Tongue (tissue), 2 donors: Measurements from ENCODE around the gene ABCD4. TPM values are rescaled to one million over a fixed set of nuclear protein-coding genes. Genes with fewer than 3 reads are reported as not detected.
A peak's percentile ranks its signal among the peaks of the same experiment; 100 is the strongest.

Experiments used
- DNase-seq: peaks from one replicate; pipeline ENCODE4 v3.0.0-alpha.2; 2015
- total RNA-seq: library from RNA; depleted of rRNA; stranded (reverse); fragments of >200 nt; gene quantifications from one replicate; pipeline ENCODE4 v1.2.3, GENCODE V29; 2014

Gene ABCD4
- total RNA-seq, 1 donor from 2014 or later = 29.0 TPM

- DNase-seq = no peak
Measured at GRCh38 chr14:74259513-74259912, 43.2 kb downstream of the ABCD4 start.

GRCh38 chr14:74258764-74259035 is 44.0 kb downstream of the ABCD4 start:
- DNase-seq = no peak

- no peak for DNase-seq
Measured at GRCh38 chr14:74257941-74258763, 44.6 kb downstream of the ABCD4 start.

- DNase-seq = peak; percentile 55
Measured at GRCh38 chr14:74257078-74257940, 45.4 kb downstream of the ABCD4 start.

GRCh38 chr14:74255281-74255680 is 47.5 kb downstream of the ABCD4 start:
- no peak for DNase-seq

GRCh38 chr14:74249433-74250375 is 53.0 kb downstream of the ABCD4 start:
- DNase-seq = no peak

- no peak for DNase-seq
Measured at GRCh38 chr14:74248017-74248416, 54.7 kb downstream of the ABCD4 start.

GRCh38 chr14:74246542-74246941 is 56.2 kb downstream of the ABCD4 start:
- DNase-seq = no peak

GRCh38 chr14:74245292-74245691 is 57.4 kb downstream of the ABCD4 start:
- no peak for DNase-seq

- no peak for DNase-seq
Measured at GRCh38 chr14:74244115-74244514, 58.6 kb downstream of the ABCD4 start.

GRCh38 chr14:74243051-74243450 is 59.7 kb downstream of the ABCD4 start:
- no peak for DNase-seq

- DNase-seq = no peak
Measured at GRCh38 chr14:74242780-74243042, 60.0 kb downstream of the ABCD4 start.

- DNase-seq = peak; percentile 10
Measured at GRCh38 chr14:74242021-74242779, 60.5 kb downstream of the ABCD4 start.

GRCh38 chr14:74241652-74242017 is 61.1 kb downstream of the ABCD4 start:
- no peak for DNase-seq

- peak; percentile 35 for DNase-seq
Measured at GRCh38 chr14:74240794-74241651, 61.7 kb downstream of the ABCD4 start.

GRCh38 chr14:74239848-74240793 is 62.6 kb downstream of the ABCD4 start:
- peak; percentile 32 for DNase-seq

- DNase-seq = no peak
Measured at GRCh38 chr14:74238974-74239847, 63.5 kb downstream of the ABCD4 start, which contains the start of gene VSX2. Gene VSX2, plus strand, starts transcription at chr14:74239449. Its CDS starts 113 bp downstream, at chr14:74239562.

GRCh38 chr14:74237441-74237840 is 65.3 kb downstream of the ABCD4 start:
- DNase-seq = no peak
